K562 (cell line): ENCODE measurements around the gene IRAG1. TPM values are rescaled to one million over a fixed set of nuclear protein-coding genes. Genes with fewer than 3 reads are reported as not detected.

Experiments
- ATAC-seq: fragments of 200-7000 bp; cut with Tn5 transposase; 3 replicates; pipeline ENCODE4 v1.9.1; 2020; ENCODE audit warnings: moderate library complexity
- BruUV-seq: library from RNA; stranded (reverse); fragments of 400-500 nt; replicated peaks from 2 replicates; lab custom pipeline; 2021; lab: Mats Ljungman, UMichigan
- CTCF ChIA-PET: fragments of 300-600 bp; formaldehyde crosslinking; extraction: SDS; loops from one replicate; lab custom pipeline; 2021; ENCODE audit warnings: low intra/inter-chr PET ratio; lab: Yijun Ruan, JAX
- POLR2A ChIA-PET: fragments of 300-600, 350-650 bp; sonication (Branson Sonifier 250); formaldehyde crosslinking; extraction: SDS; loops from one replicate; lab custom pipeline; 2021; ENCODE audit warnings: antibody characterized with exemption, inconsistent platforms; lab: Yijun Ruan, JAX
- DNase-seq, 4 experiments: peaks; one replicate each; pipeline versions ENCODE4 v3.0.0 to v3.0.0-alpha.2; 2011 to 2018; ENCODE audit warnings: low spot score in 3 of 4, mixed read lengths in 3 of 4; ENCODE audit errors: extremely low read depth in 1 of 4
- FAIRE-seq: peaks from 2 replicates; lab custom pipeline; 2011; peaks lifted over from hg19 to GRCh38; lab: Jason Lieb, UNC
- H2AFZ ChIP-seq: 2 replicates; pipeline ENCODE4 v1.6.0; 2011; ENCODE audit warnings: low read depth, low read length, control low read depth, inconsistent platforms
- H3K27ac ChIP-seq: fragments of 200-600 bp; 3 replicates; pipeline ENCODE4 v1.8.0; 2011; ENCODE audit warnings: low read depth, mild to moderate bottlenecking, control low read depth, inconsistent platforms, low read length, moderate library complexity, mixed read lengths; ENCODE audit errors: extremely low read depth
- H3K27me3 ChIP-seq, 2 experiments: fragments of 300-600 bp in 1 of 2; 2 replicates in 1 of 2; 3 replicates in 1 of 2; pipeline versions ENCODE4 v1.6.0 to v1.8.0; 2011; ENCODE audit warnings: inconsistent platforms in 2 of 2, low read length in 2 of 2, mild to moderate bottlenecking in 1 of 2, mixed read lengths in 1 of 2, moderate library complexity in 1 of 2; ENCODE audit not compliant: control insufficient read depth in 2 of 2, insufficient read depth in 2 of 2
- H3K36me3 ChIP-seq: fragments of 300-600 bp; 3 replicates; pipeline ENCODE4 v1.8.0; 2011; ENCODE audit warnings: mild to moderate bottlenecking, low read length, inconsistent platforms; ENCODE audit not compliant: control insufficient read depth, insufficient read depth
- H3K4me1 ChIP-seq, 2 experiments: fragments of 200-600 bp in 1 of 2; replicated peaks in 1 of 2; 2 replicates in 1 of 2; 3 replicates in 1 of 2; pipeline versions ENCODE4 v1.5.1 to v1.8.0; 2011; ENCODE audit warnings: inconsistent platforms in 2 of 2, low read length in 2 of 2, mild to moderate bottlenecking in 1 of 2, mixed read lengths in 1 of 2, moderate library complexity in 1 of 2; ENCODE audit not compliant: control insufficient read depth in 2 of 2, insufficient read depth in 2 of 2
- H3K4me2 ChIP-seq: 2 replicates; pipeline ENCODE4 v1.6.1; 2011; ENCODE audit warnings: low read length, control low read depth, inconsistent platforms, mixed read lengths; ENCODE audit not compliant: insufficient read depth
- H3K4me3 ChIP-seq: fragments of 200-600 bp; sonication (generic), shearing (Covaris generic); 2 replicates; pipeline ENCODE4 v1.5.1; 2016; ENCODE audit warnings: control low read depth, inconsistent platforms
- H3K79me2 ChIP-seq: fragments of 200-600 bp; 3 replicates; pipeline ENCODE4 v1.8.0; 2011; ENCODE audit warnings: low read length, inconsistent platforms; ENCODE audit not compliant: control insufficient read depth, insufficient read depth
- H3K9ac ChIP-seq, 2 experiments: 2 replicates each; pipeline versions ENCODE4 v1.6.0 to v1.6.1; 2011; ENCODE audit warnings: low read depth in 2 of 2, low read length in 2 of 2, control low read depth in 1 of 2, inconsistent platforms in 1 of 2, mild to moderate bottlenecking in 1 of 2, mixed read lengths in 1 of 2; ENCODE audit not compliant: insufficient read depth in 1 of 2
- H3K9me1 ChIP-seq: one replicate; pipeline ENCODE4 v1.6.0; 2011; ENCODE audit warnings: inconsistent platforms, mild to moderate bottlenecking, low read length, moderate library complexity; ENCODE audit not compliant: control insufficient read depth, insufficient read depth
- H3K9me3 ChIP-seq: replicated peaks from 2 replicates; pipeline ENCODE4 v1.5.1; 2011; ENCODE audit warnings: low read depth, low read length, inconsistent platforms; ENCODE audit not compliant: control insufficient read depth, insufficient read depth
- H4K20me1 ChIP-seq: replicated peaks from 2 replicates; pipeline ENCODE4 v1.6.1; 2011; ENCODE audit warnings: low read length, inconsistent platforms, mixed read lengths; ENCODE audit not compliant: control insufficient read depth, insufficient read depth
- NR3C1 ChIP-seq: sonication (generic); formaldehyde crosslinking; IDR thresholded peaks from 2 replicates; pipeline ENCODE4 v1.8.1; 2022; ENCODE audit warnings: missing genetic modification reagents
- RAD21 ChIP-seq, 2 experiments: fragments of 250-450 bp in 1 of 2; fragments of 450-650 bp in 1 of 2; sonication (Bioruptor Pico) in 1 of 2; formaldehyde crosslinking in 1 of 2; IDR thresholded peaks in 1 of 2; conservative IDR thresholded peaks in 1 of 2; 2 replicates each; pipeline versions ENCODE4 v1.4.0 to v1.8.0; 2020 to 2022; ENCODE audit warnings: mild to moderate bottlenecking in 2 of 2, moderate library complexity in 1 of 2
- WGBS: fragments of 100-300 bp; shearing (Covaris generic); methylation state at CpG from one replicate; pipeline ENCODE4 v1.1.6; 2016; ENCODE audit warnings: low coverage, mixed read lengths; ENCODE audit not compliant: insufficient coverage; ENCODE audit errors: missing lambda C conversion rate; 5-methylcytosine and 5-hydroxymethylcytosine counted together
- in situ Hi-C: fragments of 300-500 bp; cut with MboI; formaldehyde crosslinking; loops from 4 replicates; pipeline ENCODE4 v1.15.0; 2018; ENCODE audit warnings: inconsistent platforms, mixed read lengths
- intact Hi-C: fragments of 100-400 bp; cut with micrococcal nuclease; formaldehyde crosslinking; loops from 2 replicates; pipeline ENCODE4 v1.14.2; 2022
- polyA plus RNA-seq, 8 experiments: library from polyadenylated mRNA; depleted of rRNA in 4 of 8; stranded (reverse) in 5 of 8; unstranded in 3 of 8; fragments of >200 nt; fragmentation: Nextera tagmentation in 2 of 8; fragmentation: Illumina TruSeq in 1 of 8; extraction: Ambion mirVana in 2 of 8; extraction: Trizol in 1 of 8; gene quantifications; 2 replicates each; pipeline versions ENCODE4 v1.2.1 to v1.2.3, GENCODE V29; 2011 to 2014; ENCODE audit warnings: inconsistent platforms in 1 of 8, missing spikeins in 1 of 8
- total RNA-seq, 7 experiments: library from RNA; depleted of rRNA in 6 of 7; stranded (reverse); fragments of >200 nt in 6 of 7; fragmentation: Illumina TruSeq in 2 of 7; extraction: Trizol in 2 of 7; gene quantifications; 2 replicates each; pipeline versions ENCODE4 v1.2.1 to v1.2.3, GENCODE V29; 2011 to 2021; ENCODE audit warnings: low replicate concordance in 1 of 7
- TF ChIP-seq, protein P1 (sequence below): fragments of 200-800 bp; sonication (Bioruptor generic); IDR thresholded peaks from 2 replicates; pipeline ENCODE4 v1.6.1; 2017; ENCODE audit warnings: missing genetic modification characterization, missing compliant biosample characterization
- TF ChIP-seq, protein P2 (sequence below), 3 experiments: fragments of 200-800 bp in 1 of 3; sonication (Bioruptor generic) in 1 of 3; sonication (generic) in 1 of 3; formaldehyde crosslinking in 1 of 3; IDR thresholded peaks; 2 replicates each; pipeline versions ENCODE4 v1.6.1 to v1.8.0; 2016 to 2022; ENCODE audit warnings: mild to moderate bottlenecking in 2 of 3, missing compliant biosample characterization in 2 of 3, missing genetic modification characterization in 2 of 3, missing genetic modification reagents in 1 of 3
- TF ChIP-seq, protein P3 (sequence below), 3 experiments: IDR thresholded peaks in 2 of 3; conservative IDR thresholded peaks in 1 of 3; 2 replicates each; pipeline ENCODE4 v1.5.1; 2011 to 2012; ENCODE audit warnings: low read length in 3 of 3, mild to moderate bottlenecking in 3 of 3, control low read depth in 2 of 3, improper control_type of control experiment in 1 of 3, inconsistent platforms in 1 of 3, low read depth in 1 of 3, mixed read lengths in 1 of 3, moderate library complexity in 1 of 3; ENCODE audit not compliant: insufficient read depth in 2 of 3
- TF ChIP-seq, protein P4 (sequence below): fragments of 200-800 bp; sonication (Bioruptor generic); IDR thresholded peaks from 2 replicates; pipeline ENCODE4 v1.6.1; 2017; ENCODE audit warnings: missing genetic modification characterization, missing compliant biosample characterization

IRAG1 gene
- total and polyA plus RNA-seq, 9 of the 15 experiments (the other 6 are each of a cell fraction or from before 2014, with no cell fraction given): 0.01 to 0.22 (median 0.09) TPM; not detected in 1

DNA sequence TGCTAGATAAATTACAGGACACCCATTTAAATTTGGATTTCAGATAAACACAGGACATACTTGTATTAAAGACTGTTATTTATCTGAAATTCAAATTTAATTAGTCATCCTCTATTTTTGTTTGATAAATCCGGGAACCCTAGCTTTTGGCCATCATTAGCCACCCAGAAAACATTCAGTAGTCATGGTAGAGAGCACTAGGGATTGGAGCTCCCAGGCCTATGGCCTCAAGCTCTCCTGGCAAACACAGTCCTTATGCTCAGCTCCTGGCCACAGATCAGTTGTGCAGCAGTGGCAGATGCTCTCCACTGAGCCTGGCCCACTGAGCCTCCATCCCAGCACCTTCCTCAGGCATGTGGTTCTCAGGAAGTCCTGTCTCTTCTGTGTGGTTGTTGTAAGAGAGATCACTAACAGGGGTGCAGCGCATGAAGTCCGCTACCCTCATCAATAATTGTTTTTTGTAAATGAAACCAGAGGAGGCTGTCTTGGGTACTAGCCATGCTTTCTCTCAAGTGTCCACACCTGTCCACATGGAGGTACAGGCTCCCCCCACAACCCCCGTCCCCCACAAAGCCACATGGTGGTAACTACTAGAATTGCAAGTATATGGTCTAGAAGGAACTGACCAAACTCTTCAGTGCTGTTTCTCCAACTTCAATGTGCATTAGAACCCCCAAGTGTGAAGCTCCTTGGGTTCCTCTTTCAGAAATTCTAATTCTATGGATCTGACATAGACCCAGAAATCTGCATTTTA is 1.1 kb upstream of the IRAG1 start:
- ATAC-seq (peak; percentile 73), DNase-seq (no peak), FAIRE-seq (no peak)
- H3K27ac ChIP-seq: no peak overlapping the region
- H3K4me3 ChIP-seq: no peak overlapping the region
- H2AFZ ChIP-seq: no peak overlapping the region
- H3K36me3 ChIP-seq: no peaks in the 10 kb centered on the region
- no peak overlapping the region for H3K9ac ChIP-seq
- intact Hi-C loops: no loop called here
- in situ Hi-C loops: no loop called here
- no peak overlapping the region for H3K4me2 ChIP-seq
- CTCF ChIA-PET: no interaction called here
- no peaks in the 10 kb centered on the region for H3K79me2 ChIP-seq
- H3K27me3 ChIP-seq: peaks cover 0 to 10% of the 10 kb centered on the region in 2 experiments; a peak in 2 of 5 replicates
- no TSS peak for BruUV-seq
- TF ChIP-seq NR3C1 (no peak), RAD21 (CRISPR knock-in tag; conservative IDR thresholded peaks at IDR 0.05 in 1 of 2, IDR thresholded peaks at IDR 0.05 in 1 of 2) (0 out of 4 replicates have a peak, but pooled peaks of 1 of the 2 experiments have one; percentile 10)
- TF ChIP-seq, protein P1, sequence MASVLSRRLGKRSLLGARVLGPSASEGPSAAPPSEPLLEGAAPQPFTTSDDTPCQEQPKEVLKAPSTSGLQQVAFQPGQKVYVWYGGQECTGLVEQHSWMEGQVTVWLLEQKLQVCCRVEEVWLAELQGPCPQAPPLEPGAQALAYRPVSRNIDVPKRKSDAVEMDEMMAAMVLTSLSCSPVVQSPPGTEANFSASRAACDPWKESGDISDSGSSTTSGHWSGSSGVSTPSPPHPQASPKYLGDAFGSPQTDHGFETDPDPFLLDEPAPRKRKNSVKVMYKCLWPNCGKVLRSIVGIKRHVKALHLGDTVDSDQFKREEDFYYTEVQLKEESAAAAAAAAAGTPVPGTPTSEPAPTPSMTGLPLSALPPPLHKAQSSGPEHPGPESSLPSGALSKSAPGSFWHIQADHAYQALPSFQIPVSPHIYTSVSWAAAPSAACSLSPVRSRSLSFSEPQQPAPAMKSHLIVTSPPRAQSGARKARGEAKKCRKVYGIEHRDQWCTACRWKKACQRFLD: no peak
- TF ChIP-seq, protein P2, sequence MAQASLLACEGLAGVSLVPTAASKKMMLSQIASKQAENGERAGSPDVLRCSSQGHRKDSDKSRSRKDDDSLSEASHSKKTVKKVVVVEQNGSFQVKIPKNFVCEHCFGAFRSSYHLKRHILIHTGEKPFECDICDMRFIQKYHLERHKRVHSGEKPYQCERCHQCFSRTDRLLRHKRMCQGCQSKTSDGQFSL (CRISPR knock-in tag; IDR thresholded peaks at IDR 0.05): 0 out of 2 replicates have a peak, but pooled peaks have one; percentile 44
- TF ChIP-seq, protein P2 (tag; IDR thresholded peaks at IDR 0.05): peak in 1 of 2 experiments; percentile 27; a peak in 1 of 4 replicates
- TF ChIP-seq, protein P3, sequence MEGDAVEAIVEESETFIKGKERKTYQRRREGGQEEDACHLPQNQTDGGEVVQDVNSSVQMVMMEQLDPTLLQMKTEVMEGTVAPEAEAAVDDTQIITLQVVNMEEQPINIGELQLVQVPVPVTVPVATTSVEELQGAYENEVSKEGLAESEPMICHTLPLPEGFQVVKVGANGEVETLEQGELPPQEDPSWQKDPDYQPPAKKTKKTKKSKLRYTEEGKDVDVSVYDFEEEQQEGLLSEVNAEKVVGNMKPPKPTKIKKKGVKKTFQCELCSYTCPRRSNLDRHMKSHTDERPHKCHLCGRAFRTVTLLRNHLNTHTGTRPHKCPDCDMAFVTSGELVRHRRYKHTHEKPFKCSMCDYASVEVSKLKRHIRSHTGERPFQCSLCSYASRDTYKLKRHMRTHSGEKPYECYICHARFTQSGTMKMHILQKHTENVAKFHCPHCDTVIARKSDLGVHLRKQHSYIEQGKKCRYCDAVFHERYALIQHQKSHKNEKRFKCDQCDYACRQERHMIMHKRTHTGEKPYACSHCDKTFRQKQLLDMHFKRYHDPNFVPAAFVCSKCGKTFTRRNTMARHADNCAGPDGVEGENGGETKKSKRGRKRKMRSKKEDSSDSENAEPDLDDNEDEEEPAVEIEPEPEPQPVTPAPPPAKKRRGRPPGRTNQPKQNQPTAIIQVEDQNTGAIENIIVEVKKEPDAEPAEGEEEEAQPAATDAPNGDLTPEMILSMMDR (IDR thresholded peaks at IDR 0.05 in 2 of 3, conservative IDR thresholded peaks at IDR 0.05 in 1 of 3; ENCODE audit: insufficient read depth in 2 of 3, low read depth in 1 of 3, low read length in 3 of 3): peak; percentile 14 to 34 (median 16); a peak in 2 of 6 replicates
- TF ChIP-seq, protein P4, sequence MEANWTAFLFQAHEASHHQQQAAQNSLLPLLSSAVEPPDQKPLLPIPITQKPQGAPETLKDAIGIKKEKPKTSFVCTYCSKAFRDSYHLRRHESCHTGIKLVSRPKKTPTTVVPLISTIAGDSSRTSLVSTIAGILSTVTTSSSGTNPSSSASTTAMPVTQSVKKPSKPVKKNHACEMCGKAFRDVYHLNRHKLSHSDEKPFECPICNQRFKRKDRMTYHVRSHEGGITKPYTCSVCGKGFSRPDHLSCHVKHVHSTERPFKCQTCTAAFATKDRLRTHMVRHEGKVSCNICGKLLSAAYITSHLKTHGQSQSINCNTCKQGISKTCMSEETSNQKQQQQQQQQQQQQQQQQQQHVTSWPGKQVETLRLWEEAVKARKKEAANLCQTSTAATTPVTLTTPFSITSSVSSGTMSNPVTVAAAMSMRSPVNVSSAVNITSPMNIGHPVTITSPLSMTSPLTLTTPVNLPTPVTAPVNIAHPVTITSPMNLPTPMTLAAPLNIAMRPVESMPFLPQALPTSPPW: peak; percentile 37; the same call in 1 of the 2 replicates
- POLR2A ChIA-PET: interaction anchor here (2.0 kb wide), 1 partner anchor 14 kb away, joined by 7 read pairs; no protein-coding TSS in a partner anchor
- peaks cover under 1% of the 10 kb centered on the region; the same call in 1 of the 2 replicates for H3K9me3 ChIP-seq
- 51% methylated on average over 4 of the region's 4 CpGs for WGBS
- no peaks in the 10 kb centered on the region for H3K9me1 ChIP-seq
- H4K20me1 ChIP-seq: no peaks in the 10 kb centered on the region
- peaks cover 6 to 10% of the 10 kb centered on the region in 2 experiments; a peak in 4 of 5 replicates for H3K4me1 ChIP-seq
